ENCODE measurements around the gene RAP2A.

RAP2A gene

GRCh38 chr13:97492257-97492656 lies 58.3 kb downstream of the RAP2A start:
- DNase-seq (ENCODE audit: low read depth in 1 of 2, low spot score in 1 of 2), result no peak
- TF ChIP-seq REST (IDR thresholded peaks at IDR 0.05; ENCODE audit: insufficient replicate concordance, low read depth) (no peak), GABPA (IDR thresholded peaks at IDR 0.05; ENCODE audit: low read depth) (no peak), CTCF (IDR thresholded peaks at IDR 0.05; ENCODE audit: insufficient read depth, low read length) (no peak), POLR2AphosphoS5 (IDR thresholded peaks at IDR 0.05; ENCODE audit: low read depth) (no peak), SPI1 (IDR thresholded peaks at IDR 0.05; ENCODE audit: borderline replicate concordance, low read depth) (no peak)
- Histone ChIP-seq H3K4me3 (replicated peaks; ENCODE audit: insufficient read depth, low read length) (no peak overlapping the region), H3K27ac (replicated peaks) (no peak overlapping the region), H3K27me3 (ENCODE audit: insufficient read depth, poor library complexity, severe bottlenecking) (no peaks in the 10 kb centered on the region)

GRCh38 chr13:97492684-97493371 lies 58.9 kb downstream of the RAP2A start:
- no peak for DNase-seq (ENCODE audit: low read depth in 1 of 2, low spot score in 1 of 2)
- Histone ChIP-seq H3K27me3 (ENCODE audit: insufficient read depth, poor library complexity, severe bottlenecking) (no peaks in the 10 kb centered on the region), H3K27ac (replicated peaks) (no peak overlapping the region), H3K4me3 (replicated peaks; ENCODE audit: insufficient read depth, low read length) (no peak overlapping the region)
- TF ChIP-seq POLR2AphosphoS5 (IDR thresholded peaks at IDR 0.05; ENCODE audit: low read depth), result no peak
- TF ChIP-seq REST (IDR thresholded peaks at IDR 0.05; ENCODE audit: insufficient replicate concordance, low read depth), result no peak
- TF ChIP-seq GABPA (IDR thresholded peaks at IDR 0.05; ENCODE audit: low read depth), result no peak
- no peak for TF ChIP-seq CTCF (IDR thresholded peaks at IDR 0.05; ENCODE audit: insufficient read depth, low read length)
- TF ChIP-seq SPI1 (IDR thresholded peaks at IDR 0.05; ENCODE audit: borderline replicate concordance, low read depth), result no peak

- TF ChIP-seq REST (IDR thresholded peaks at IDR 0.05; ENCODE audit: insufficient replicate concordance, low read depth), result no peak
- no peak for TF ChIP-seq POLR2AphosphoS5 (IDR thresholded peaks at IDR 0.05; ENCODE audit: low read depth)
- TF ChIP-seq CTCF (IDR thresholded peaks at IDR 0.05; ENCODE audit: insufficient read depth, low read length), result no peak
- TF ChIP-seq GABPA (IDR thresholded peaks at IDR 0.05; ENCODE audit: low read depth), result no peak
- TF ChIP-seq SPI1 (IDR thresholded peaks at IDR 0.05; ENCODE audit: borderline replicate concordance, low read depth), result no peak
- no peak for DNase-seq (ENCODE audit: low read depth in 1 of 2, low spot score in 1 of 2)
- no peaks in the 10 kb centered on the region for H3K27me3 ChIP-seq (ENCODE audit: insufficient read depth, poor library complexity, severe bottlenecking)
- no peak overlapping the region for H3K4me3 ChIP-seq (replicated peaks; ENCODE audit: insufficient read depth, low read length)
- no peak overlapping the region for H3K27ac ChIP-seq (replicated peaks)
Observed at GRCh38 chr13:97493456-97493855, 59.5 kb downstream of the RAP2A start.
